HG02840 (cell line): ENCODE results near the gene NKD1.

Experiments used
- ATAC-seq: cut with Tn5 transposase; IDR thresholded peaks from one replicate; pipeline ENCODE4 v1.9.1; 2021; ENCODE audit warnings: mild to moderate bottlenecking, moderate library complexity, moderate number of reproducible peaks; ENCODE audit not compliant: unreplicated experiment, low FRiP score

NKD1 gene

DNA sequence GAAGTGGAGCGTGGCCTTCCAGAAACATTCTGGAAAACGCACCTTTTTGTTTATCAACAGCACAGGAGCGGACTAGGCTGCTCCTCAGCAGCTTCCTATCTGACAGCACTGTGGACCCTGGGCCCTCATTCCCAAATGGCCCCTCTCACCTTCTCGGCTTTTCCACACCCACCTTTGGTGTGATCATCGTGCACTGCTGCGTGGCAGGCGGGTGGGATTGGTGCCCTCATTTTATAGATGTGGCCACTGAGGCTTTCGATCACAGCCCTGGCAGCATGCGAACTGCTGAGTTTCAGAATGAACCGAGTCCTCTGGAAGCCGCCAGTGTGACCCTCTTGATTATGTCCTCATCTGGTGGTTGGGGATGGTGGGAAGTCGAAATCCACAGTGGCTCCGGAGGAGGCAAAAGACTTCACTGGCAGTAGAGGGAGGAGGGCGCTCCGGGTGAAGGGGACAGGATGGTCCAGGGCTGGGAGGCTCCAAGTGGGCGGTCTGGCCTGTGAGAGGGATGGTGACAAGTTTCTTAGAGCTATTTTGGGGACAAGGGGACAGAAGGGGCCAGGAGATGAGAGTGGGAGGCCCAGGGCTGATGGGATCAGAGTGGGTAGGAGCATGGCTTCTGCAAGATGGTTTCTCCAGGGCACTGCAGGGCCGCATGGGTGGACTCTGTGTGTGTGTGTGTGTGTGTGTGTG, 49.5 kb downstream of the NKD1 start:
- no peak for ATAC-seq

DNA sequence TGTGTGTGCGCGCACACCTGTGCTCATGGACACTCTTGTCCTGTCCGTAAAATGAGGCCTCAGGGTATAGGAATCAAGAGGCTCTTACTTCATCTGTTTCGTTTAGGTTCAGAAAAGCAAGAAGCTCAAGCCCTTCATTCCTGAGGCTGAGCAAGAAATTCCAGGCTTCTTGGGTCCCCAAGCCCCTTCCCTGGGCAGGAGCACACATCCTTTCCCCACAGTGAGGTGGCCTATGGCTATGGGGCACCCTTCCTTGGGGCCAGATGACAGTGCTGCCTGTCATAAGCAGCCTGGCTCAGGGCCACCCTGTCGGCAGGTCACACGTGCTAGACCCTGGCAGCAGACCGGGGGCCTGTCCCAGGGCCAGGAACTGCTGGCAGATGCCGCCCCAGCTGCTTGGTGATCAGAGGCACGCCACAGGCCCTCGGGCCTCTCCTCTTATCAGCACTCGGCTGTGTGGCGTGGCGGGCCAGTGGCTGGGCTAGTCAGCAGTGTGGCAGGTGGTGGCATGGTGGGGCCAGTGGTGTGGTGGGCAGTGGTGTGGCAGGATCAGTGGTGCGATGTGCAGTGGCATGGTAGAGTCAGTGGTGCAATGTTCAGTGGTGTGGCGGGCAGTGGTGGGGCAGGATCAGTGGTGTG, 50.2 kb downstream of the NKD1 start:
- no peak for ATAC-seq

DNA sequence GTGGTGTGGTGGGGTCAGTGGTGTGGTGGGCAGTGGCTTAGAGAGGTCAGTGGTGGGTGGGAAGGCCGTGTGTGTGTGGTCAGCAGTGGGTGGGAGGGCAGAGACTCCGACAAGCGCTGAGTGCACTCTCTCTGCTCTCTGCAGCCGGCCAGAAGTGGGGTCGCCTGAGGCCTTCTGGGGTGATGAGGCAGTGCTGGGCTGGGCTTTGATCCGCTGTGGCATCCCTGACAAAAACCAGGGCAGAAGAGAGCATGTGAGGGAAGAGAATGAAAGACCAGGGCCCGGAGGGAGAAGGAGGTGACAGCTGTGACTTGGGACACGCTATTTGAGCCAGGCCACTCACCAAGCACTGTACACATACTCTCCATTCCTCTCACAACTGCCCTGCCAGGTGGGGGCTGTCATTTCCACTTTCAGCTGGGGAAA, 50.8 kb downstream of the NKD1 start:
- no peak for ATAC-seq

DNA sequence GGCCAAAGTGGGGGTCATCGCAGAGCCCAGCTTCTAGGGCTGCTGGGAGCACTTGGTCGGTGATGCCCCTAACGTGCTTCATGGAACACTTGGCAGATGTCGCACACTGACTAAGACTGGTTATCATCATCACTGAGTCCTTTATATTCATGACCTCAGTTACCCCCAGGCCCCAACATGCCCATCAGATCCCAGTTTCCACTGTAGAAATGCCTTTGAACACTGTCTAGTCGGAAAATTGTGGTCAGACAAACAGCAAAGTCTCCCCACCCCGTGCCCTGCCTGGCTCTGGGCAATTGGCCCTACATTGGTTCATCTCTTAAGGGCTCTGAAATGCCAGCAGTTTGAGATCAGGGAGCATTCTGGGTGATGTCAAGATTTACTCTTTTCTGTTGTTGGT, 51.3 kb downstream of the NKD1 start:
- ATAC-seq = no peak

DNA sequence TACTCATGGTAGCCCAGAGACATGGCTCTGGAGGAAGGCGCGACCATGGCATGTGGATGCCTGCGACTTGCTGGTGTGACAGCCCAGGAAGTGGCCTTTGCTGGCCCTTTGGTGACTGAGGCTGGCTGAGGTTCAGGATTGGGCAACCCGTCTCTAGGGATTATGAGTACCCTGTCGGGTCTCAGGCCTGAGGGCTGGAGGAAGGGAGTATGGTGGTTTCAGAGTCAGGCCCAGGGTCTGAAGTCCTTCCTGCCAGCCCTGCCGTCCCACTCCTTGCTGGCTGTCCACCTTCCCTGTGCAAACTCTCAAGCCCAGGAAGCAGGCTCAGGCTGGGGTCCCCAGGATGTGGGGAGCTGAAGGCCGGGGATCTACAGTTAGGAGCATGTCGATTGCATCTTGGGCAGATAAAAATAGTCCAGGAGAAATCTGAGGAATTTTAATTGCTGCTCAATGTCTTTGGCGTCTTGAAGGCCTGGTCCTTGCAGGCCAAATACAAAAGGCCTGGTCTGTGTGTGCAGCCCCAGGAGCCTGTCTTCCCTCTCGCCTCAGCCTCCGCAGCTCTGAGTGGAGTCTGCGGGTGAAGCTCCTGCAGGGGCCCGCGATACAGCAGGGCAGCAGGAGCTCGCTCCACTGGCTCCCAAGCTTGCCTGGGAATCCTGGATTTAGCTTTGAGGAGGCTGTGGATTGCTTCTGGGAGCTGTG, 52.5 kb downstream of the NKD1 start:
- no peak for ATAC-seq

DNA sequence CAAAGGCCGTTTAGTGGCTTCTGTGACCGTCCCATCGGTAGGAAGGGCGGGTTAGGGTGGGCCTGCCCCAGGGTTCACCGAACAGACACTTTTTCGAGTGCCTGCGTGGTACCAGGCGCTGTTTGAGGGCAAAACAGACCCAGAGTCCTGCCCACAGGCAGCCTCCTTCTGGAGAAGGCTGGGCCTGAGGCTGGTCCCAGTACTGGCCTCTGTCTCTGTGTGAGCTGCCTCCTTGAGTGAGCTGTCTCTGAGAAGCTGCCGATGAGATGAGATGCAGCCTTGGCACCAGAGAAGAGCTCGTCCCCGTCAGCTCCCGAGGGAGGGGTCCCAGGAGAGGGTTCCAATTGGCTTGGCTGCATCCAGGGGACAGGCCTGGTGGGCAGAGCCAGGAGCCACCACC, 53.1 kb downstream of the NKD1 start:
- no peak for ATAC-seq

DNA sequence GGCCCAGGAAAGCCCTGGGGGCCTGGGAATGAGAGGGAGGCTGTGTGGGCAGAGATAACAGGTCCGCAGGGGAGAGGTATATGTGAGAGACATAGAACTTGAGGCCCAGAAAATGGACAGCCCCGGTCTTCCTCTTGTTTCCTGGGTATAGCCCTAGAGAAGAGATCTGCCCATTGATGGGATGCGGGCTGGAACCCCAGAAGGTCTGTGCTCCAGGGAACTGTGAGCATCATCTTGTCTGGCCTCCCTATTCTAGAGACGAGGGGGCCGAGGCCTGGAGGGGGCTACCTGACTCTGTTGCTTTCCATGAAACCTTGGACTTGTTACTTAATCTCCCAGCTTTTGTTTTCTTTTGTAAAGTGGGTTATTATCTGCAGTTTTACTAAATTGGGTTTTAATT, 53.9 kb downstream of the NKD1 start:
- ATAC-seq = no peak

DNA sequence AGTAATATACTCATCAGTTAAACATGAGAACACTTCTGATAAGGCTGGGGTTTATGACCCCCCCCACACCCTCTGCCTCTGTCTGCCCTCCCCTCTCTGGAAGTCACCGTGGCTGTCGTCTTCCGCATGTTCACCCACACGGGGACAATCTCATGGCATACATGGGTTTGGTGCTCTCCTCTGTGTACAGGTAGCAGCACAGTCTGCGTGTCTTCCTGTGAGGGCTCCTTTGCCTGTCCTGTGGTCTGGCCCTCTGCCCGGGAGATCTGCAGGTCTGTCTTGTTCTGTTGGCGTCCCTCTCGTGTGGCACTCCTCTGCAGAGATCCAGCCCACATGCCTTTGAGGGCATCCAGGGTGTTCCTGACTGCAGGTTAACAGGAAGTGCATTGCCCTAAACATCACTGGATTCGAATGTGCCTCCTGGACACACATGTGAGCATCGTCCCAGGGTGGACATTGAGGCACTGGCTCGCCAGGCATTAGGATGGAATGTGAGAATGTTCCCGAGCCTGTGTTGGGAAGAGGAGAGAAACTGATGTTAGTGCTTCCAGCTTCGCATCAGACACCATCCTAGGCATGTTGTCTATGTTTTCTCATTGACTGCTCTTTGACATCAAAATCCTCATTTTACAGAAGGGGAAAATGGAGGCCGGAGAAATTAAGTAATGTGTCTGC, 54.5 kb downstream of the NKD1 start:
- ATAC-seq = no peak

DNA sequence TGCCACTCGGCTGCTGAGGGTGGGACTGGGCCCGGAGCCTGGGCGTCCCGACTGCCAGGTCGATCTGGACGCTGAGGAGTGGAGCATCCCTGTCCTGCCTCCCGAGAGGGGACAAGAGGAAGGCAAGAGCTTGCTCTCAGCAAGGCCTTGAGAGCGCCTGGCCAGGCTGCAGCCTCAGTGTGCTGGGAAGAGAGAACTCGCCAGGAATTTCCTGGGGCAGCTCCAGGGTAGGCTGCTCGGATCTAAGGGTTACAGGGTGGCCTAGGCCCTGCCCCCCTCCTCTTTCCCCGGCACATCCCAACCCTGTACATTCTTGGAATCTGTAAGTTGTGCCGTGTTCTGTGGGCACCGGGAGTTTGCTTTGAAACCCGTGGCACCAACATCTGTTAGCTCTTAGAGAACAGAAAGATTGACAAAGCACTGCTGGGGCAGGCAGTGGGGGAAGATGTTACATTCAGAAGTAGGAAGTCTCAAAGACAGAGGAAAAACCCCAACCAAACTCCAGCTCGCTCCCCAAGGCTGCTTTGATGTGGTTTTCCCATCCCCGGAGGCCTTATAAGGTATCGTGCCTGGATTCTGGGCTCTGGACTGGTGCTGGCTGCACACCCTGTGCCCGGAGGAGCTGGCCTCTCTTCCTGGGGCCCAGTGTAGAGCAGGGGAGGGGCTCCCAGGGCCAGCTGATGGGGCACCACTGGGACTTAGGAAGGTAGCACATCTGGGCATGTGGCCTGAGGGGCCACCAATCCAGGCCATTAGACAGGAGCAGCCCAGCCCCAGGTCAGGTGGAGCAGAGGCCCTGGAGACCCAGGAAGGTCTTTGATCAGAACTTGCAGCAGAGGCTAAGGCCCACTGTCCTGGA, 55.2 kb downstream of the NKD1 start:
- ATAC-seq = no peak

DNA sequence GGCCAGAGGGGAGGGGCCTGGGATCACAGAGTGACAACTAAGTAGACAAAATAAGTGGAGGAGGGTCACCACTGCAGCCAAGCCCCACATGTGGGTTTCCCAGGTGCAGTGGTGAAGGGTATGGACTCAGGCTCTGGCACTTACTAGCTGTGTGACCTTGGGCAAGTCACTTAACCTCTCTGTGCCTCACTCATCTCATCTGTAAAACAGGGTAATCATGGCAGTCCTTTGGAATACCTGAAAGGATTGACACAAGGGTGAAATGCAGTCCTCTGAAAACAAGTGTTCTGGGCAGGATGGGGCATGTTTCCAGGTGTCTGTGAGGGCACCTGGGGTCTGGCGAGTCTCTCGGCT, 55.8 kb downstream of the NKD1 start:
- no peak for ATAC-seq

DNA sequence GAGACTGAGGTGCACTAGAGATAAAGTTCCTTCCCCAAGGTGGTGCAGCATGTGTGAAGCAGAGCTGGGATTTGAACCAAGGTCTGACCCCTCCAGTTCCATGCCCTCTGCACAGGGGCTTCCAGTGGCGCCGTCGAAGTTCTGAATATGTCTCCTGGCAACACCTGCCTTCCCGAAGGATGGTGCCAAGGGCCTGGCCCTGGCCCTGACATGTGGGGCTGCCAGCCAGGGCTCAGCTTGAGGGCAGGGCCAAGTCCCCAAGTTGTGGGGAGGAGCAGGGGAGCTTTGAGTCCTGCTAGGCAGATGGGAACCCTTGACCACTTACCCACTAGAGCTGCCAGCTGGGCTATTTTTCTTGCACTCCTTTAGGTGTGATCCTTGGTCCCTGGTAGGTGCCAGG, 56.4 kb downstream of the NKD1 start:
- ATAC-seq = no peak

DNA sequence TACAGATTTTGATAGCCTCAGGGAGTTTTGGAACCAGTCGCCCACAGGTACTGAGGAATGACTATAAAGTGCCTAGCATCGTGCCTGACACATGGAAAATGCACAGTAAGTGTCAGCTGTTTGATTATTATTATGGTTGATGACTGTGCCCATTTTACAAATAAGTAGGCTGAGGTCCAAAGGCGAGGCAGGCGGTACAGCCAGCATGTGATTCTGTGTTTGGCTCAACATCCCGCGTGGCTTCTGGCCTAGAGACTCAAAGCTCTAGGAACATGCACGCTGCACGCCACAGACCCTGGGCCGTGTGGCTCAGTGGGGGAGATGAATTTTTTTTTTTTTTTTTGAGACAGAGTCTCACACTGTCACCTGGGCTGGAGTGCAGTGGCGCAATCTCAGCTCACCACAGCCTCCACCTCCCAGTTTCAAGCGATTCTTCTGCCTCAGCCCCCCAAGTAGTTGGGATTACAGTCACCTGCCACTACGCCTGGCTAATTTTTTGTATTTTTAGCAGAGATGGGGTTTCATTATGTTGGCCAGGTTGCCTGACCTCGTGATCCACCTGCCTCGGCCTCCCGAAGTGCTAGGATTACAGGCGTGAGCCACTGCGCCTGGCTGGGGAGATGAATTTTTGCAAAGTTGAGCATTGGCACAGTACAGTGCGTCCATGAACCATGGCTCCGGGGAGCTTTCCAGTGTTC, 57.7 kb downstream of the NKD1 start:
- no peak for ATAC-seq

DNA sequence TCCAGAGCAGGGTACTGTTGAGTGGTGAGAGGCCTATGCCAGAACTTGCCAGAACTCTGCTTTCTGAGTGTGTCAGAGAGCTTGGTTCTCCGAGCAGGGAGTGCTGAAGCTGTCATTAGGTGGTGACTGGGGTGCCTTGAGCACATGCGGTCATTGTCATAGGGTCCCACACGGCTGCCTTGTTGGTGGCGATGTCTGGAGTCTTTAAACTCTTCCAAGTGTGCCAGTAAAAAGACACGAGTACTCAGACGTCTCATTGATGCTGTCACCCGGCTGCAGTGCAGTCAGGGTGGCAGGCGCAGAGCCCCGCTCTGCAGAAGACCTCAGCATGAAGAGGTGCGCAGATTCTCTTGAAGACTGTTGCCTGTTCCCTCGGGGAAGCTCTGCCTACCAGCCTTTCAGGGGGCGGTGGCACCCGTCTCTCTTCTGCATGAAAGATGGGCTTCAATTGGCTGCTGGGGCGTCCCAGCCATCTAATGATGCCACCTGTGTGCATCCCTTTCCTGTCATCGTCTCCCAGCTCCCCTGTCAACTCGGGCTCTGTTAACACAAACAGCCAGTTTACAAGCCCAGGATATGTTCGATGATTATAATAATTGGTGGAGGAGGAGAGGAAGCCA, 58.3 kb downstream of the NKD1 start:
- no peak for ATAC-seq

DNA sequence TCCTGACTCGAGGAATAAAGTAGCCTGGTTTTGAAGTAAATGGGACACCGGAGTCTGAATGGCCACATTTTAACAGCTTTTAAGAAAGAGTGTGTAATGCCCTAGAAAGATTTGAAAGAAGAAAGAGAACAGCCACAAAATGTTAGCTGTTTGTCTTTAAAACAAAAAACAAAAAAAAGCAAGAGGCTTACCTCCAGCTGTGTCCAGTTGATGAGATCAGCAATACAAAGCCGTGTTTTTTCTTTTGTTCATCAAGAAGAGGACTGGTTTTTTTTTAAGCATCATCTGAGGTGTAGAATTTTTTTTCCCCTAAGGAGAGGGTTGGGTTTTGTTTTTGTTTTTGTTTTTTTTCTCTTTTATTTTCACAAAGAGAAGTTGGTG, 58.8 kb downstream of the NKD1 start:
- ATAC-seq = no peak

DNA sequence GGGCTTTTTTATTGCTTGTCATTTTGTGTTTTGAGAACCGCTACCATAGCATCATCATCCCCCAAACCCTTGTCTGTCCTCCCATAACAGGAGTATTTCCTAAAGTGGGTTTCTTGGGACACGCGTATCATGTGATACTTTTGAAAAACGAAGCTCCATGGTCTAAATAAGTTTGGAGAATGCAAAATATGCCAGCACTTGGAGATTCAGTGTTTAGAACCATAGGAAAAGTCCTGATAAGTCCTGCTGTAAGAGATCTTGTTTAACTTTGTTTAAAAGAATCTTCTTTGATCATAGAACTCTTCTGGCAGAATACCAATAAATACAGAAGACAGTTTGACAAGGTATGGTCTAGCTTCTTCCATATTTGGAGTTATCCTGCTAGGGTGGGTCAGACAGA, 59.3 kb downstream of the NKD1 start:
- ATAC-seq = no peak

DNA sequence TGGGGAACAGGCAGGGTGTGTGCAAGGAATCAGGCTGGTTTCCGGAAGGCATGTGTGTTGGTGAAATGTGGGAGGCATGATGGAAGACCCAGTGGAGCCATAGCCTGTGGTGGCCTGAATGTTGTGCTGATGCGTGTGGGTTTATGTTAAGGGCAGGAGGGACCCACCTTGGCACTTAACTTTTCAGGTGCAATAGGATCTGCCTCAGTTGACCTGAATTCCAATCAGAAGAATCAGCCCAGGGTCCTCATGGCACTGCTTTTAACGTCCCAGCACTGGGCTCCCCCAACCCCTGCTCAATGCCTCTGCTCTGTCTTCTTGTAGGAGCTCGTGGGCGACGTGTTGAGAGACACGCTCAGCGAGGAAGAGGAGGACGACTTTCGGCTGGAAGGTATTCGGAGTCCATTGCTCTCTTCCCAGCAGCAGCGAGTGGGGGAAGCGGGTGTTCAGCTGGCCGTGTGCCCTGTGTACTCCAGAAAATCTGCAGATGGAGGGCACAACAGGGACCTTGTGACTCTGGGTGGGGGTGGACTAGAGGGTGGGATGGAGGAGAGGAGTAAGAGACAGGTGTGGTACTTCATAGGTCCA, 59.9 kb downstream of the NKD1 start:
- ATAC-seq = no peak

DNA sequence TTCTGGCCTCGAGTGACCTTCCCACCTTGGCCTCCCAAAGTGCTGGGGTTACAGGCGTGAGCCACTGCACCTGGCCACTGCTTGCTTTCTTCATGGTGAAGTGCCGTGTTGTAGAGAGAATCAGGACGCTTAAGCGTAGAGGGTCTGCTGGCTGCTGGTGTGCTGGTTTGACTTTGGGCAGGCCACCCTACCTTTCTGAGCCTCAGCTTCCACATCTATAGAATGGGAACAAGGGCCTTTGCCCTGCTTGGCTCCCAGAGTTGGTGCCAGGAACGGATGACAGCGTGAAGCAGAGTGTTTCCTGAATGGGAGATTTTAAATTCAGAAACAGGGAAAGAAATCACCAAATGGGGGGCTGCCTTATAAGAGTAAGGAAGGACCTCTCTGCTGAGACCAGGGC, 60.9 kb downstream of the NKD1 start:
- no peak for ATAC-seq

DNA sequence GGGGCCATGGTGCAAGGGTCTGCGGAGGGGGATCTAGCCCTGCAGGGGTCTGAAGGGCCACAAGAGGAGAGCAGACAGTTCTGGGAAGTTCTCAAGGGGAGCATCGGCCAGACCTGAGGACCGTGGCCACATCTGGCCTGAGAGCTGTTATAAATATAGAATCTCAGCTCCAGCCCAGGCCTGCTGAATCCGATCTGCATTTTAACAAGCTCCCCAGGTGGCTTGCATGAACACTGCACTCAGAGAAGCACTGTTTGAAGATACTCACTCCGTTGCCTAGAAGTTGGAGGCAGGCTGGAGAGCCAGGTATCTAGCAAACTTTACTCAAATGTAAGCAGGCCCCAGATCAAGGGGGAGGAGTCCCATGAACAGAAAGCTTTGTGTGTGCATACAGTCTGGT, 61.3 kb downstream of the NKD1 start:
- no peak for ATAC-seq
